NT2/D1 (cell line): ENCODE data around the gene GOLGA6C.
"Not testable (repeated sequence)": the region's sequence is repeated elsewhere in the genome, so short reads cannot be mapped to it uniquely, and the experiment has no call there.

Source experiments
- DNase-seq: peaks from one replicate; pipeline ENCODE4 v3.0.0-alpha.2; 2011; ENCODE audit warnings: low read depth, low spot score
- H3K27me3 ChIP-seq: 2 replicates; pipeline ENCODE4 v1.6.0; 2011; ENCODE audit warnings: mild to moderate bottlenecking; ENCODE audit not compliant: insufficient read length, insufficient read depth
- H3K36me3 ChIP-seq: 2 replicates; pipeline ENCODE4 v1.6.1; 2011; ENCODE audit warnings: mild to moderate bottlenecking, low read length, mixed read lengths; ENCODE audit not compliant: insufficient read depth, insufficient read length
- H3K4me1 ChIP-seq: 2 replicates; pipeline ENCODE4 v1.5.1; 2011; ENCODE audit not compliant: insufficient read depth, insufficient read length
- H3K4me3 ChIP-seq: 2 replicates; pipeline ENCODE4 v1.5.1; 2011; ENCODE audit warnings: low read depth; ENCODE audit not compliant: insufficient read length
- H3K9ac ChIP-seq: 2 replicates; pipeline ENCODE4 v1.6.0; 2011; ENCODE audit warnings: low read depth; ENCODE audit not compliant: insufficient read length
- H3K9me3 ChIP-seq: 2 replicates; pipeline ENCODE4 v1.5.1; 2011; ENCODE audit warnings: mild to moderate bottlenecking, low read length; ENCODE audit not compliant: insufficient read depth
- SUZ12 ChIP-seq: IDR thresholded peaks from 2 replicates; pipeline ENCODE4 v1.6.1; 2011; ENCODE audit not compliant: insufficient read length, insufficient read depth; ENCODE audit errors: extremely low read depth
- YY1 ChIP-seq: IDR thresholded peaks from 2 replicates; pipeline ENCODE4 v1.6.1; 2011; ENCODE audit not compliant: insufficient read length, insufficient read depth
- ZNF274 ChIP-seq: IDR thresholded peaks from 2 replicates; pipeline ENCODE4 v1.6.1; 2011; ENCODE audit warnings: mild to moderate bottlenecking, low read depth, low read length

GOLGA6C gene

DNA sequence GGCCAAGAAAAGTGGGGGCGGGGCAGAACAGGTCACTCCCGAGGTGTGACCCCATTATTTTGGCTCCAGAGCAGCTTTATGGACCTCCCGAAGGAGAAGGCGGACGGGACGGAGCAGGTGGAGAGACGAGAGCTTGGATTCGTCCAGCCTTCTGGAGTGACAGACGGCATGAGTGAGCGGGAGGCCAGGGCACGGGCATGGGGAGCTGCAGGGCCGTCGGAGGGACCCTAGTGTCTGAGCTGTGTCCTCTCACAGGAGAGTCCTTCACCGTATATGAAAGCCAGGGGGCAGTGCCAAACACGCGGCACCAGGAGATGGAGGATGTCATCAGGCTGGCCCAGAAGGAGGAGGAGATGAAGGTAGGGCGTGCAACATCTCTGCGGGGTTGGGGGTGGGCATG lies 35.5 kb downstream of the GOLGA6C start:
- H3K4me1 ChIP-seq, DNase-seq, H3K36me3 ChIP-seq, H3K9ac ChIP-seq, H3K27me3 ChIP-seq, H3K9me3 ChIP-seq, H3K4me3 ChIP-seq: not testable (repeated sequence)

DNA sequence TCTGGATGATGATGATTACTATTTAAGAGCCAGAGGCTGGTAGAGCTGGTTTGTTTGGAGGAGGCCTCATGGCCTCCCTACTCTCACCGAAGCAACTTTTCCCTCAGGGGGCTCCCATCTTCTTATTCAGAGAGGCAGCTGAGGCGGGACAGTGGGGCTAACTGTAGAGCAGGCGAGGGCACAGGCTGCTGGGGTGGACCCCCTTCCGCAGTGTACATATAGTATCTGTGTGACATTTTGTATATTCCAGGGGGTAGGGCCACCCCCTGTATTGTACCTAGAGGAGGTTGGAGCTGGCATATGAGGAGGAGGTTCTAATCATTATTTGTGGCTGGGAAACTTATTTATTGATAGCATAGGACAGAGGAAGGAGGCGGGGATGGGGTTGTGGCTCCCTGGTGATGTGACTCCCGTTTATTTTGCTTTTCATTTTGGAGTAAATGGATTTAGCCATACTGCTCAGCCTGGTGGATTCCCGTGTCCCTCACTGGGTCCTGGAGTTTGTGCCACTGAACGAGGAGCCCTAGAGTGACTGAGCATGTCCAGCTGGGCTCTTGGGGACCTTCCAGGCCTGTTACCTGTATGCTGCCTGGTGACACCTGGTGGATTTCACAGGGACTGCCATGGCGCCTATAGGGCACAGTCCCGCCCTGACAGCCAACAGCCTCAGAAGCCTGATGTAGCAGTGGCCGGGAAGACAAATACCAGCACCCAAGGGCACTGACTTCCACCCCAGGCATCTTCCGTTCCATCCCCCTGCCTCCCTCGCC lies 40.6 kb downstream of the GOLGA6C start:
- not testable (repeated sequence) for H3K4me1 ChIP-seq, H3K9ac ChIP-seq, H3K9me3 ChIP-seq, H3K36me3 ChIP-seq, H3K27me3 ChIP-seq, H3K4me3 ChIP-seq, DNase-seq

DNA sequence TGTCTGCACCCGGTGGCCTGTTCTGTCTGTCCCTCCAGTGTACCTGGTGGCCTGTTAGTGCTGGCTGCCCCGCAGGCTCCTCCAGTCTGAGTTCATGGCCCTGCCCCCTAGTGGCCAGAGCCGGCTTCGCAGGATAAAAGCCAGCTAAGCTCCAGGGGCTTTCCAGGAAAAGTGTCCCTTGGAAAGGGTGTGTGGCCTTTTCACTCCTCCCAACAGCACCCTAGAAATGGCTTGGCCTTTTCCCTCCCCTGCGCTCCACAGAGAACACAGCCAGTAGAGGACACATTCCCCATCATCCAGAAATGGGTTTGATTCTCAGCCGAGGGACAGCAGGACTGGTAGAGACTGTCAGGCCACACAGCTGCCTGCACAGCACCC lies 41.2 kb downstream of the GOLGA6C start:
- not testable (repeated sequence) for H3K9ac ChIP-seq, H3K4me1 ChIP-seq, DNase-seq, H3K4me3 ChIP-seq, H3K36me3 ChIP-seq, H3K9me3 ChIP-seq, H3K27me3 ChIP-seq

DNA sequence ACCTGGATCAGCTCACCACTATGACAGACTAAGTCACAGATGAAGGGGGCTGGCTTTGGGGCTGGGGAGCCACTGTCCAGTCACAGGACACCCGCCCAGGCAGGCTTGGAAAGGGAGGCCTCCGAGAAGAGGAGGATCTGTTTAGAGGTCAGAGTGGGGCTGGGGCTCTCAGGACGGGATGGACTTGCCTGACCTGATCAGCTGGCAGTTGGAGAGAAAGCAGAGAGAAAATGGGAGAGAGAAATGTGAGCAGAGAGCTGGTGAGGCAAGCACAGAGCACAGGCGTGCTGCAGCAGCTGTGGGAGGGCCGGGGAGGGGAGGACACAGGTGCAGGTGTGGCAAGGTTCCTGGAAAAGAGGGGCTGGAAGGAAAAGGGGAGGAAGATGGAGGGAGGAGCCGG lies 41.9 kb downstream of the GOLGA6C start:
- H3K9me3 ChIP-seq, H3K27me3 ChIP-seq, H3K36me3 ChIP-seq, DNase-seq, H3K9ac ChIP-seq, H3K4me1 ChIP-seq, H3K4me3 ChIP-seq: not testable (repeated sequence)

DNA sequence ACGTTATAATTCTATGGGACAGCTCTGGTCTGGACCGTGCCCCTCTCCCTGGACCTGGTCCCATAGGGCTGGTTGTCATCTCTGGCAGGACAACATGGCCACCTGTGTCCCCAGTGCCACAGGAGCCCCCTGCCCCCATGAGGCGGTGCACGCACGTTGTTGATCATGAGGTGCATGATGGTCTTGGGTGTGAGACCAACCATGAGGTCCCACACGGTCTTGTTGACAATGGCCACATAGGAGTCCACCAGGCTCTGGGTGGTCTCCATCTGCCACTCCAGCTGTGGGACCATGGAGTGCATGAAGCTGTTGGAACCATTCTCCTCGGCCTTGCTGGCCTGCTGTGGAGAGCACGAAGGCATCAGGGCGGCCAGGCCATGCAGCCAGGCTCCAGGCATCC lies 44.2 kb downstream of the GOLGA6C start:
- no peak overlapping the region for H3K4me3 ChIP-seq
- no peak overlapping the region for H3K9ac ChIP-seq
- no peaks in the 10 kb centered on the region for H3K36me3 ChIP-seq
- DNase-seq, result no peak
- no peak for TF ChIP-seq YY1
- no peak for TF ChIP-seq ZNF274
- TF ChIP-seq SUZ12, result no peak
- H3K9me3 ChIP-seq, result no peaks in the 10 kb centered on the region
- H3K4me1 ChIP-seq, result no peaks in the 10 kb centered on the region
- H3K27me3 ChIP-seq, result no peaks in the 10 kb centered on the region

DNA sequence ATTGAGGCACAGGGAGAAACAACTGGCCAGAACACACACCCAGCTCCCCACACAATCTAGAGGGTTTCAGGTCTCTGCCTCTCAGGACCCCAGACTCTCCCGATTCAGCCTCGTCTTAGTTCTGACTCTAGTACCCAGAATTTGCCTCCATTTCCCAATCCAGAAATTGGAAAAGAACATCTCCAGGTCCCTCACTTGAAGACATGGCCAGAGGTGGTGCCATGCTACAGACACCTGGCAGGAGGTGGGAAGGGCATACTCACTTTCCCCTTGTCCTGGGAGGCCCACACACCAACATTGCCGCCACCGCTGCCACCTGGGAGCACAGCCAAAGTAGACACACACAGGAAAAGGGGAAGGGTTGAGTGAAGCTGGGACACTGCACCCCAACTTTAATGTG lies 44.6 kb downstream of the GOLGA6C start:
- H3K4me1 ChIP-seq, DNase-seq, H3K9me3 ChIP-seq, H3K4me3 ChIP-seq, H3K36me3 ChIP-seq, H3K27me3 ChIP-seq, H3K9ac ChIP-seq: not testable (repeated sequence)

DNA sequence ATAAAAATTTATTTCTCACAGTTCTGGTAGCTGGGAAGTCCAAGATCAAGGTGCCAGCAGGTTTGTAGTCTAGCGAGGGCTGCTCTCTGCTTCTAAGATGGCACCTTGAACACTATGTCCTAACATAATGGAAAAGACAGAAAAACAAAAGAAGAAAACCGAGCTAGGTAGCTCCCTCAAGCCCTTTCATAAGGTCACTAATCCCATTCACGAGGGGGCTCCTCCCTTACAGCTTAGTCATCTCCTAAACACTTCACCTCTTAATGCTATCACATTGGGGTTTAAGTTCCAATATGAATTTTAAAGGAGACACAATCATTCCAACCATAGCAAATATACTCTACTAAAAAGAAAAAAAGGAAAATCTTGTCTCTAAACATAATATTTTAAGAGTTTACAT lies 48.1 kb downstream of the GOLGA6C start:
- Histone ChIP-seq H3K9ac (no peak overlapping the region), H3K36me3 (no peaks in the 10 kb centered on the region), H3K27me3 (peaks cover 6% of the 10 kb centered on the region), H3K4me3 (no peak overlapping the region), H3K4me1 (no peaks in the 10 kb centered on the region), H3K9me3 (no peaks in the 10 kb centered on the region)
- DNase-seq, result no peak
- TF ChIP-seq SUZ12, result no peak
- TF ChIP-seq YY1, result no peak
- TF ChIP-seq ZNF274, result no peak

DNA sequence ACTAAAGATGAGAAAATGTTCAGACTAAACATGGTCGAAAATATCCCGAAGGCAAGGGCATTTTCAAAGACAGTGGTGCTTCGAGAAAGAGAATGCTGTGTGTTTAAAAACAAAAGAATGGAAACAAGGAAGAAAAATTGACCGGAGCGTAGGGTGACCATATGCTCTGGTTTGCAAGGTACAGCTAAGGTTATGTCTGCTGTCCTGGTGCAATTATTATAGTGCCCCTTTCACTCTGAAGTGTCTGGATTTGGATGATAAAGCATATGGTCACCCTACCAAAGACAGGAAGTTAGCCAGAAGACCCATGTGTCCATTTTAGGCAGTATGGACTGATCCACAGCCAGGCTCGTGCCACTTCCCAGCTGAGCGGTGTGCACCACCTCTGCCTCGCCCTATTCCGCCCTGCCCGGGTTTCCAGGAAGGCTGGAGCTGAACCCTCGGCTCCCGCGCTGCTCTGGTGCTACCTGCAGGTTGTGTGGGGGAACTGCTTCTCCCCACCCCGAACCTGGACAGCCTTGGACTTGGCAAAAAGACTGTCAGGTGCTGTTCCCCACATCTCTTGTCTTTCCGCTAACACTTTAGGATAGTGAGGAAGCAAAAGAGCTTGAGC lies 49.8 kb downstream of the GOLGA6C start:
- H3K36me3 ChIP-seq, result no peaks in the 10 kb centered on the region
- H3K9me3 ChIP-seq, result no peaks in the 10 kb centered on the region
- TF ChIP-seq SUZ12 (no peak), YY1 (no peak), ZNF274 (no peak)
- peaks cover 7% of the 10 kb centered on the region for H3K27me3 ChIP-seq
- H3K4me3 ChIP-seq, result no peak overlapping the region
- peak; percentile 84 for DNase-seq
- no peaks in the 10 kb centered on the region for H3K4me1 ChIP-seq
- H3K9ac ChIP-seq, result no peak overlapping the region
